Activated CD4-positive, alpha-beta T cell treated with anti-CD3 and anti-CD28 coated beads, Interleukin-2, amount 10 ng/mL, durations not matched to agents 7 days and 5 days (primary cell): ENCODE data around the gene USP20. TPM values are rescaled to one million over a fixed set of nuclear protein-coding genes. Genes with fewer than 3 reads are reported as not detected.

ENCODE experiments used
- CTCF ChIA-PET: fragments of 350-600 bp; sonication (Branson Sonifier 250); formaldehyde crosslinking; loops from one replicate; lab custom pipeline; 2021; ENCODE audit warnings: antibody characterized with exemption; lab: Charles Lee
- POLR2A ChIA-PET: fragments of 350-600 bp; sonication (Branson Sonifier 250); formaldehyde crosslinking; loops from one replicate; lab custom pipeline; 2021; ENCODE audit warnings: antibody characterized with exemption; lab: Charles Lee
- DNase-seq: peaks from one replicate; pipeline ENCODE4 v3.0.0-alpha.2; 2020
- H3K27ac Mint-ChIP-seq: one replicate; pipeline ENCODE4 v1.8.0; 2021; ENCODE audit warnings: mild to moderate bottlenecking, moderate library complexity, mixed read lengths
- H3K27me3 Mint-ChIP-seq: one replicate; pipeline ENCODE4 v1.8.0; 2021; ENCODE audit warnings: mixed read lengths
- H3K36me3 Mint-ChIP-seq: one replicate; pipeline ENCODE4 v1.8.0; 2021; ENCODE audit warnings: low read depth, mixed read lengths
- H3K4me1 Mint-ChIP-seq: one replicate; pipeline ENCODE4 v1.8.0; 2021; ENCODE audit warnings: mixed read lengths
- H3K4me3 Mint-ChIP-seq: one replicate; pipeline ENCODE4 v1.8.0; 2021; ENCODE audit warnings: mild to moderate bottlenecking, moderate library complexity, mixed read lengths
- H3K9me3 Mint-ChIP-seq: one replicate; pipeline ENCODE4 v1.8.0; 2021; ENCODE audit warnings: mixed read lengths
- microRNA-seq: library from miRNA; unstranded; fragments of <30 nt; microRNA quantifications from one replicate; pipeline ENCODE4 v1.2.0, GENCODE V29; 2021; ENCODE audit warnings: borderline microRNAs expressed, borderline replicate concordance
- total RNA-seq, 2 experiments: library from RNA; stranded (reverse); gene quantifications; one replicate each; pipeline ENCODE4 v1.2.3, GENCODE V29; 2021

Gene USP20
- total RNA-seq, 2 experiments from 2014 or later = 90.8 to 105 TPM

- peaks cover 45% of the 10 kb centered on the region for H3K4me1 Mint-ChIP-seq
- no peaks in the 10 kb centered on the region for H3K9me3 Mint-ChIP-seq
- CTCF ChIA-PET = no interaction called here
- no peaks in the 10 kb centered on the region for H3K27me3 Mint-ChIP-seq
- DNase-seq = no peak
- POLR2A ChIA-PET = no interaction called here
- H3K4me3 Mint-ChIP-seq = no peak overlapping the region
- H3K36me3 Mint-ChIP-seq = peaks cover 57% of the 10 kb centered on the region
- H3K27ac Mint-ChIP-seq = peak overlapping the region; percentile 6
Measured at GRCh38 chr9:129929496-129930125, 94.4 kb downstream of the USP20 start.

DNA sequence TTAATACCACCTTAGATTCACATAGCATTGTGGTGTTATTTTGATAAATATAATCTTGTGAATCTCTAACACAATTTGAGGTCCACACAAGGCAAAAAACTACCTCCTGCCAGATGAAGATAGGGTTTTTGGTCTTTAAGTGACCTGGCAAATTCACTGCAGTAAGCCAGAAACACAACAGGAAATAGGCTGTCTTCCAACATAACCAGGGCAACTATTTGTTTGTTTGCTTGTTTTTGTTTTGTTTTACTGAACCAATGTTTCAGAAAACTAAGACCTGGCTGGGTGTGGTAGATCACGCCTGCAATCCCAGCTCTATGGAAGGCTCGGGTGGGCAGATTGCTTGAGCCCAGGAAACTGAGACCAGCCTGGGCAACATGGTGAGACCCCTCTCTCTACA is 95.5 kb downstream of the USP20 start:
- CTCF ChIA-PET = interaction anchor here (1.0 kb wide), 1 partner anchor 45 kb away, joined by 3 read pairs; no protein-coding TSS in a partner anchor
- POLR2A ChIA-PET = no interaction called here
- no peak overlapping the region for H3K4me3 Mint-ChIP-seq
- H3K27ac Mint-ChIP-seq = peak overlapping the region; percentile 87
- DNase-seq = peak; percentile 16
- H3K36me3 Mint-ChIP-seq = peaks cover 56% of the 10 kb centered on the region
- H3K27me3 Mint-ChIP-seq = no peaks in the 10 kb centered on the region
- peaks cover 53% of the 10 kb centered on the region for H3K4me1 Mint-ChIP-seq
- no peaks in the 10 kb centered on the region for H3K9me3 Mint-ChIP-seq

Small RNA genes within 50 kb of the gene (microRNA-seq; reads per million reads assigned to microRNA genes)
- 0.84 reads per million for gene MIR6855

Other genes starting within 250 kb of the USP20 start
- gene C9orf50, start 214.4 kb upstream of the USP20 start, total RNA-seq = not detected
- 10 to 100 TPM; 28.5 to 33.9 TPM for gene NTMT1, start 209.3 kb upstream of the USP20 start, total RNA-seq
- 10 to 100 TPM; 24.1 to 26.6 TPM for gene ASB6, start 193.3 kb upstream of the USP20 start, total RNA-seq
- under 1 TPM in 1 of 2 experiments, not detected in 1; 0.15 TPM for gene PRRX2, start 169.8 kb upstream of the USP20 start, total RNA-seq
- gene PTGES, start 82.4 kb upstream of the USP20 start, total RNA-seq = not detected
- 10 to 100 TPM; 21.9 to 27.1 TPM for gene TOR1B, start 32.3 kb upstream of the USP20 start, total RNA-seq
- 10 to 100 TPM; 52.0 to 58.5 TPM for gene TOR1A, start 11.3 kb upstream of the USP20 start, total RNA-seq
- gene C9orf78, start 183 bp upstream of the USP20 start, total RNA-seq = 10 to 100 TPM; 83.9 to 89.2 TPM
- 100 to 1,000 TPM; 206 to 247 TPM for gene FNBP1, start 207.7 kb downstream of the USP20 start, total RNA-seq
- gene GPR107, start 218.4 kb downstream of the USP20 start, total RNA-seq = 10 to 100 TPM; 21.7 to 22.1 TPM